ENCODE results near the gene PRKCA. TPM values are rescaled to one million over a fixed set of nuclear protein-coding genes. Genes with fewer than 3 reads are reported as not detected.

PRKCA gene
- total RNA-seq, 3 donors from 2014 or later, result 42.3 to 77.7 (median 56.3) TPM

GRCh38 chr17:66441101-66441661 lies 138.8 kb downstream of the PRKCA start:
- ATAC-seq (no peak), DNase-seq (no peak)
- H3K36me3 ChIP-seq (ENCODE audit: low read depth), result no peaks in the 10 kb centered on the region
- H3K4me1 ChIP-seq (ENCODE audit: low read depth), result no peaks in the 10 kb centered on the region
- H3K9me3 ChIP-seq, result no peaks in the 10 kb centered on the region
- no peak overlapping the region for H3K4me3 ChIP-seq
- intact Hi-C loops (cut with DNase I, micrococcal nuclease), result no loop called here
- no peak for TF ChIP-seq CTCF (IDR thresholded peaks at IDR 0.05)

GRCh38 chr17:66443166-66443565 lies 140.8 kb downstream of the PRKCA start:
- ATAC-seq, result no peak

GRCh38 chr17:66443606-66444005 lies 141.2 kb downstream of the PRKCA start:
- no peaks in the 10 kb centered on the region for H3K4me1 ChIP-seq (ENCODE audit: low read depth)
- intact Hi-C loops (cut with DNase I, micrococcal nuclease), result no loop called here
- H3K36me3 ChIP-seq (ENCODE audit: low read depth), result no peaks in the 10 kb centered on the region
- no peak for TF ChIP-seq CTCF (IDR thresholded peaks at IDR 0.05)
- no peak overlapping the region for H3K4me3 ChIP-seq
- no peak for DNase-seq
- ATAC-seq, result no peak
- H3K9me3 ChIP-seq, result no peaks in the 10 kb centered on the region

More at GRCh38 chr17:66443166-66443565, 140.8 kb downstream of the PRKCA start:
- TF ChIP-seq CTCF (IDR thresholded peaks at IDR 0.05), result no peak
- no peak for DNase-seq
- H3K4me3 ChIP-seq, result no peak overlapping the region
- intact Hi-C loops (cut with DNase I, micrococcal nuclease), result no loop called here
- no peaks in the 10 kb centered on the region for H3K4me1 ChIP-seq (ENCODE audit: low read depth)
- H3K9me3 ChIP-seq, result no peaks in the 10 kb centered on the region
- no peaks in the 10 kb centered on the region for H3K36me3 ChIP-seq (ENCODE audit: low read depth)

GRCh38 chr17:66444031-66444430 lies 141.6 kb downstream of the PRKCA start:
- TF ChIP-seq CTCF (IDR thresholded peaks at IDR 0.05), result no peak
- ATAC-seq, result no peak
- intact Hi-C loops (cut with DNase I, micrococcal nuclease), result no loop called here
- Histone ChIP-seq H3K4me1 (ENCODE audit: low read depth) (no peaks in the 10 kb centered on the region), H3K36me3 (ENCODE audit: low read depth) (no peaks in the 10 kb centered on the region), H3K4me3 (no peak overlapping the region), H3K9me3 (no peaks in the 10 kb centered on the region)
- no peak for DNase-seq

- Histone ChIP-seq H3K4me1 (ENCODE audit: low read depth) (no peaks in the 10 kb centered on the region), H3K9me3 (no peaks in the 10 kb centered on the region), H3K36me3 (ENCODE audit: low read depth) (no peaks in the 10 kb centered on the region), H3K4me3 (no peak overlapping the region)
- intact Hi-C loops (cut with DNase I, micrococcal nuclease), result no loop called here
- DNase-seq (no peak), ATAC-seq (no peak)
- TF ChIP-seq CTCF (IDR thresholded peaks at IDR 0.05), result no peak
Observed at GRCh38 chr17:66445229-66445628, 142.8 kb downstream of the PRKCA start.

GRCh38 chr17:66446419-66446818 lies 144.0 kb downstream of the PRKCA start:
- Histone ChIP-seq H3K36me3 (ENCODE audit: low read depth) (no peaks in the 10 kb centered on the region), H3K4me1 (ENCODE audit: low read depth) (peaks cover 7% of the 10 kb centered on the region), H3K9me3 (no peaks in the 10 kb centered on the region), H3K4me3 (no peak overlapping the region)
- TF ChIP-seq CTCF (IDR thresholded peaks at IDR 0.05), result no peak
- no peak for ATAC-seq
- intact Hi-C loops (cut with DNase I, micrococcal nuclease), result no loop called here
- DNase-seq, result no peak
